Kidney (tissue), 14 donors: ENCODE results near the gene ATP11A. TPM values are rescaled to one million over a fixed set of nuclear protein-coding genes. Genes with fewer than 3 reads are reported as not detected.

Source experiments
- DNase-seq, 5 donors: peaks; one replicate each; pipeline ENCODE4 v3.0.0-alpha.2; 2013 to 2020
- FAIRE-seq: peaks from 2 replicates; lab custom pipeline; 2012; peaks lifted over from hg19 to GRCh38; lab: Jason Lieb, UNC
- H3K27ac ChIP-seq, 2 donors: one replicate each; pipeline ENCODE4 v1.7.0; 2013; ENCODE audit warnings: low read depth in 2 of 2, low read length in 2 of 2, inconsistent platforms in 1 of 2
- H3K27me3 ChIP-seq: one replicate; pipeline ENCODE4 v1.7.1; 2013; ENCODE audit warnings: low read length, inconsistent platforms; ENCODE audit not compliant: control insufficient read depth, insufficient read depth
- H3K36me3 ChIP-seq, 3 donors: one replicate each; pipeline versions ENCODE4 v1.7.0 to v1.7.1; 2013; ENCODE audit warnings: low read length in 3 of 3, control low read depth in 1 of 3, inconsistent platforms in 1 of 3; ENCODE audit not compliant: insufficient read depth in 3 of 3, control insufficient read depth in 2 of 3
- H3K4me1 ChIP-seq, 3 donors: one replicate each; pipeline versions ENCODE4 v1.7.0 to v1.7.1; 2013; ENCODE audit warnings: low read length in 3 of 3, inconsistent platforms in 1 of 3, low read depth in 1 of 3; ENCODE audit not compliant: control insufficient read depth in 2 of 3, insufficient read depth in 2 of 3
- H3K4me3 ChIP-seq, 3 donors: one replicate each; pipeline versions ENCODE4 v1.7.0 to v1.8.1; 2013; ENCODE audit warnings: low read length in 3 of 3, control low read depth in 1 of 3, inconsistent platforms in 1 of 3
- H3K9ac ChIP-seq, 3 donors: one replicate each; pipeline versions ENCODE4 v1.7.0 to v1.7.1; 2013; ENCODE audit warnings: low read length in 3 of 3, control low read depth in 1 of 3, inconsistent platforms in 1 of 3
- H3K9me3 ChIP-seq, 3 donors: one replicate each; pipeline versions ENCODE4 v1.7.0 to v1.7.1; 2013; ENCODE audit warnings: low read length in 3 of 3, control low read depth in 1 of 3, inconsistent platforms in 1 of 3; ENCODE audit not compliant: control insufficient read depth in 2 of 3, insufficient read depth in 1 of 3
- intact Hi-C: fragments of 100-400 bp; cut with DNase I; formaldehyde crosslinking; loops from one replicate; pipeline ENCODE4 v1.11.1; 2022
- polyA plus RNA-seq: library from polyadenylated mRNA; stranded (reverse); fragments of 350-450 nt; fragmentation: Illumina TruSeq; extraction: RNeasy Lipid Tissue Mini Kit (QIAGEN cat#74804); gene quantifications from one replicate; pipeline ENCODE4 v1.2.3, GENCODE V29; 2014; ENCODE audit warnings: low read depth, low replicate concordance; ENCODE audit not compliant: insufficient read depth
- total RNA-seq: library from RNA; stranded (reverse); fragmentation: NEBNext Ultra II Directional; extraction: Animal tissue kit (Norgen Biotek cat#: 25700); gene quantifications from one replicate; pipeline ENCODE4 v1.2.1, GENCODE V29; 2021
- TF ChIP-seq, protein P1 (sequence below): IDR thresholded peaks from 3 replicates; pipeline ENCODE4 v1.5.1; 2012; ENCODE audit warnings: mild to moderate bottlenecking, moderate library complexity, borderline replicate concordance; ENCODE audit not compliant: insufficient read depth; ENCODE audit errors: extremely low read depth
- donor health status: control.
- donor health status: control.
- donor health status: control.
- donor health status: control.
- donor health status: control.
- donor health status: DM: yes; HTN: yes; CAD: no.
- donor health status: Normal renal cell carcinoma (clear cell type).

ATP11A gene
- total and polyA plus RNA-seq, 2 donors from 2014 or later = 4.9 to 212 TPM

DNA sequence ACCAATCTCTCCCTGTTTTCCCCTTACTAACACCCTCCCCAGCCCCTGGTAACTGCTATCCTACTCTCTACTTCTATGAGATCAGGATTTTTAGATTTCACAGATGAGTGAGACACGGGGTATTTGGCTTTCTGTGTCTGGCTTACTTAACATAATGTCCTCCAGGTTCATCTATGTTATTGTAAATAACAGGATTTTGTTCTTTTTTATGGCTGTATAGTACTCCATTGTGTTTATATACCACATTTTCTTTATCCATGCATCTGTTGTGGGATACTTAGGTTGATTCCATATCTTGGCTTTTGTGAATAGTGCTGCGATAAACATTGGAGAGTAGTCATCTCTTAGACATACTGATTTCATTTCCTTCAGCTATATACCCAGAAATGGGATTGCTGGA is 28.5 kb upstream of the ATP11A start:
- peaks cover 2% of the 10 kb centered on the region for H3K27me3 ChIP-seq
- no peak overlapping the region for H3K9ac ChIP-seq
- FAIRE-seq = no peak
- peaks cover 0 to 3% (median 0%) of the 10 kb centered on the region in 3 donors for H3K9me3 ChIP-seq
- intact Hi-C loops = no loop called here
- no peak overlapping the region for H3K4me3 ChIP-seq
- TF ChIP-seq, protein P1, sequence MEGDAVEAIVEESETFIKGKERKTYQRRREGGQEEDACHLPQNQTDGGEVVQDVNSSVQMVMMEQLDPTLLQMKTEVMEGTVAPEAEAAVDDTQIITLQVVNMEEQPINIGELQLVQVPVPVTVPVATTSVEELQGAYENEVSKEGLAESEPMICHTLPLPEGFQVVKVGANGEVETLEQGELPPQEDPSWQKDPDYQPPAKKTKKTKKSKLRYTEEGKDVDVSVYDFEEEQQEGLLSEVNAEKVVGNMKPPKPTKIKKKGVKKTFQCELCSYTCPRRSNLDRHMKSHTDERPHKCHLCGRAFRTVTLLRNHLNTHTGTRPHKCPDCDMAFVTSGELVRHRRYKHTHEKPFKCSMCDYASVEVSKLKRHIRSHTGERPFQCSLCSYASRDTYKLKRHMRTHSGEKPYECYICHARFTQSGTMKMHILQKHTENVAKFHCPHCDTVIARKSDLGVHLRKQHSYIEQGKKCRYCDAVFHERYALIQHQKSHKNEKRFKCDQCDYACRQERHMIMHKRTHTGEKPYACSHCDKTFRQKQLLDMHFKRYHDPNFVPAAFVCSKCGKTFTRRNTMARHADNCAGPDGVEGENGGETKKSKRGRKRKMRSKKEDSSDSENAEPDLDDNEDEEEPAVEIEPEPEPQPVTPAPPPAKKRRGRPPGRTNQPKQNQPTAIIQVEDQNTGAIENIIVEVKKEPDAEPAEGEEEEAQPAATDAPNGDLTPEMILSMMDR = no peak
- no peaks in the 10 kb centered on the region for H3K36me3 ChIP-seq
- H3K4me1 ChIP-seq = peaks cover 6 to 13% (median 6%) of the 10 kb centered on the region in 3 donors
- H3K27ac ChIP-seq = no peak overlapping the region
- no peak for DNase-seq

DNA sequence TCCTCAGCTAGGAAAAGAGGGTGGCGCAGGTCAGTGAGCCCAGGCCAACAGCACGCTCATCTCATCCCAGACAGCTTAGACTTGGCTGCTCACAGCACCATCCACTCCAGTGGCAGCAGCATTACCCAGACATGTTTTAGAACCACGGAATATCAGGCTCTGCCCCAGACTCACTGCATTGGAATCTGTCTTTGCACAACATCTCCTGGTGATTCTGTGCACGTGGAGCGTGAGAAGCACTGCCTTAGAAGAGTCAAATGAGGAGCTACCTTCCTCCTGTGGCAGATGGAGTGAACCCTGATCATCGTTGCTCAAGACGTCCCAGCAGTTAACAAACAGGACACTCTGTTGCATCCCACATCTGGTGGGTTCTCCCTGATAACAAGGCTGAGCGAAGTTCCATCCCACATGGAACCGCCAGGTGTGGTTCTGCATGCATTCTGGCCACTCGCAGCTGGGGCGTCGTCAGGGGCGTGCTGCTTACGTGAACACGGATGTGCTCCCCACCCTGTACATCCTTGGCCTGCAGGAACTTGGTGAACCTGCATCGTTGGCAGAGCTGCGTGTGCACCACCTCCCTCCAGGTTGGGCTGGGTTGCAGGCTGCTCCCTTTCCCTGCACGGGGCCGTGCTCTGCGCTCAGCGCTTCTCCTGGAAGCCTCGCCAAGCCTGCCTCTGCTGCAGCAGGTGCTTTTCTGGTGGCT is 25.2 kb upstream of the ATP11A start:
- Histone ChIP-seq H3K36me3 (no peaks in the 10 kb centered on the region), H3K27me3 (peaks cover 2% of the 10 kb centered on the region), H3K27ac (no peak overlapping the region), H3K4me1 (no peaks in the 10 kb centered on the region), H3K9ac (no peak overlapping the region), H3K4me3 (no peak overlapping the region), H3K9me3 (peaks cover 0 to 4% (median 0%) of the 10 kb centered on the region in 3 donors)
- FAIRE-seq = no peak
- no peak for DNase-seq
- TF ChIP-seq, protein P1 = no peak
- intact Hi-C loops = no loop called here

DNA sequence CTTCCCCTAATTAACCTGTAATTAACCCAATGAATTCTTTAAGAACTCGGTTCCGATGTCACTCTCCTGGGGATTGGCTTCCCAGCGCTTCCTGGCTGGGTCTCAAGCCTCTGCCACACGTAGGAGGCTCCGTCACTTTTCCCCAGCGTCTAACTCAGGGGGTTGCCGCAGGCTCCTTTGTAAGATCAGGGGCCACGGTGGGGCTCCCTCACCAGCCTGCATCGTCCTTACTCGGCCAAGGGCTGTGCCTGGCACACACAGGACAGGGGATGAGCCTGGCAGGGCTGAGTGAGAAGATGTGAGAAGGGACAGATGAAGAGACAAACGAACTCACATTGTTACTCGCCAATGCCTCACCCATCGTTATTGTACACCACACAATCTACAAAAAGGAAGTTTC is 20.9 kb upstream of the ATP11A start:
- Histone ChIP-seq H3K9me3 (peaks cover 0 to 4% (median 0%) of the 10 kb centered on the region in 3 donors), H3K27ac (no peak overlapping the region), H3K27me3 (peaks cover 2% of the 10 kb centered on the region), H3K9ac (no peak overlapping the region), H3K4me3 (no peak overlapping the region), H3K4me1 (peaks cover 0 to 2% (median 0%) of the 10 kb centered on the region in 3 donors), H3K36me3 (no peaks in the 10 kb centered on the region)
- DNase-seq (no peak), FAIRE-seq (no peak)
- TF ChIP-seq, protein P1 = no peak
- intact Hi-C loops = no loop called here
